ENCODE results near the gene DDX31. TPM values are rescaled to one million over a fixed set of nuclear protein-coding genes. Genes with fewer than 3 reads are reported as not detected.

The DDX31 gene
- total RNA-seq, 1 experiment from 2014 or later, result 28.4 TPM

DNA sequence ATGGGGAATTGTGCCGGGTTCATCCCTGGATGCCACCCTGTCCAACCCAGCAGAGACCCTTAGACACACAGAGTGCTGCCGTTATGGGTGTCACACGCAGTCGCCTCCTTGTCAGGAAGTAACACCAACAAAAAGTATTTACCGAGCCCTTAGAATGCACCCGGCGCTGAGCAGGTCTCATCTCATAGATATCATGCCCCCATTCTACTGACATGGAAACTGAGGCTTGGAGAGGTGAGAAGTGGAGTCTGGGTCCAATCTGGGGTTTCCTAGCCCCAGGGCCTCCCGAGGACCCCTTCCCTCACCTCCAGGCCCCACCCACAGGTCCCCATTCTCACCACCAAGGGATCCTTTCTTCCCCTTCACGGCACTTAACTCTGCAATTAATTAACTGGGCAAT lies 124.2 kb downstream of the DDX31 start:
- Histone ChIP-seq H3K23ac (ENCODE audit: insufficient read length, low read depth, low read length) (no peak overlapping the region), H4K91ac (ENCODE audit: insufficient read length, low read depth, low read length) (no peak overlapping the region), H3K23me2 (ENCODE audit: insufficient read length, low read depth, low read length, poor library complexity, severe bottlenecking) (peaks cover 8% of the 10 kb centered on the region), H3T11ph (ENCODE audit: low read length) (no peak overlapping the region), H2BK20ac (ENCODE audit: low read depth, low read length, poor library complexity, severe bottlenecking) (no peak overlapping the region), H3K4me2 (ENCODE audit: insufficient read depth, insufficient read length, low read length) (no peak overlapping the region), H2BK120ac (ENCODE audit: low read depth, low read length, poor library complexity, severe bottlenecking) (no peak overlapping the region), H3K18ac (ENCODE audit: insufficient read length, low read depth, low read length) (no peak overlapping the region), H4K5ac (ENCODE audit: insufficient read length, low read depth, low read length) (no peak overlapping the region), H2BK15ac (ENCODE audit: low read depth, low read length) (no peak overlapping the region), H3K4me1 (ENCODE audit: insufficient read depth, low read length) (peaks cover 2% of the 10 kb centered on the region; the same call in 1 of the 2 replicates), H3K79me1 (ENCODE audit: insufficient read depth, low read depth, low read length, poor library complexity, severe bottlenecking) (no peaks in the 10 kb centered on the region), H3K4ac (ENCODE audit: low read depth, low read length) (no peak overlapping the region), H3K14ac (ENCODE audit: insufficient read depth, low read length) (no peak overlapping the region), H4K8ac (replicated peaks; ENCODE audit: insufficient read length, low read depth, low read length) (no peak overlapping the region), H3K9me3 (ENCODE audit: control insufficient read depth, low read depth, low read length) (no peaks in the 10 kb centered on the region), H2AFZ (ENCODE audit: low read length) (no peak overlapping the region), H3K27me3 (ENCODE audit: insufficient read depth, low read length) (no peaks in the 10 kb centered on the region), H2BK5ac (ENCODE audit: insufficient read length, low read length) (no peak overlapping the region), H4K20me1 (ENCODE audit: control insufficient read depth, insufficient read depth, insufficient read length) (no peaks in the 10 kb centered on the region), H2AK5ac (ENCODE audit: insufficient read length, low read length) (no peak overlapping the region), H3K27ac (ENCODE audit: insufficient read length, low read depth, low read length) (no peak overlapping the region), H3K56ac (ENCODE audit: insufficient read length, low read depth, low read length) (no peak overlapping the region), H2BK12ac (ENCODE audit: insufficient read length, low read depth, low read length) (no peak overlapping the region), H3K79me2 (ENCODE audit: insufficient read depth, low read length) (no peaks in the 10 kb centered on the region), H3K9ac (ENCODE audit: extremely low read depth, insufficient read length, low read length) (no peak overlapping the region)
- H3K4me3 Mint-ChIP-seq, result peak overlapping the region; percentile 58 to 80; a peak in 2 of 5 replicates
- no peaks in the 10 kb centered on the region for H3K36me3 Mint-ChIP-seq (ENCODE audit: insufficient read depth in 1 of 3, low read depth in 3 of 3)
- DNase-seq, result no peak
- H3K4me1 Mint-ChIP-seq, result peaks cover 32 to 50% of the 10 kb centered on the region in 2 experiments
- H3K27me3 Mint-ChIP-seq (ENCODE audit: low read depth), result peaks cover 5% of the 10 kb centered on the region
- TF ChIP-seq, protein P1, sequence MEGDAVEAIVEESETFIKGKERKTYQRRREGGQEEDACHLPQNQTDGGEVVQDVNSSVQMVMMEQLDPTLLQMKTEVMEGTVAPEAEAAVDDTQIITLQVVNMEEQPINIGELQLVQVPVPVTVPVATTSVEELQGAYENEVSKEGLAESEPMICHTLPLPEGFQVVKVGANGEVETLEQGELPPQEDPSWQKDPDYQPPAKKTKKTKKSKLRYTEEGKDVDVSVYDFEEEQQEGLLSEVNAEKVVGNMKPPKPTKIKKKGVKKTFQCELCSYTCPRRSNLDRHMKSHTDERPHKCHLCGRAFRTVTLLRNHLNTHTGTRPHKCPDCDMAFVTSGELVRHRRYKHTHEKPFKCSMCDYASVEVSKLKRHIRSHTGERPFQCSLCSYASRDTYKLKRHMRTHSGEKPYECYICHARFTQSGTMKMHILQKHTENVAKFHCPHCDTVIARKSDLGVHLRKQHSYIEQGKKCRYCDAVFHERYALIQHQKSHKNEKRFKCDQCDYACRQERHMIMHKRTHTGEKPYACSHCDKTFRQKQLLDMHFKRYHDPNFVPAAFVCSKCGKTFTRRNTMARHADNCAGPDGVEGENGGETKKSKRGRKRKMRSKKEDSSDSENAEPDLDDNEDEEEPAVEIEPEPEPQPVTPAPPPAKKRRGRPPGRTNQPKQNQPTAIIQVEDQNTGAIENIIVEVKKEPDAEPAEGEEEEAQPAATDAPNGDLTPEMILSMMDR (conservative IDR thresholded peaks at IDR 0.05), result no peak
- H3K27ac Mint-ChIP-seq, result no peak overlapping the region
- no peaks in the 10 kb centered on the region for H3K9me3 Mint-ChIP-seq
- no CpG with 5 or more reads among the region's 9 CpGs for WGBS (ENCODE audit: extremely low coverage, insufficient read length, low lambda C conversion rate)
